ENCODE measurements around the gene MSRB1.
"Not testable (repeated sequence)": the region's sequence is repeated elsewhere in the genome, so short reads cannot be mapped to it uniquely, and the experiment has no call there.

The MSRB1 gene

GRCh38 chr16:1973461-1974156 is 30.6 kb upstream of the MSRB1 start:
- TF ChIP-seq POLR2A (IDR thresholded peaks at IDR 0.05; ENCODE audit: low read depth, low read length): no peak
- DNase-seq (ENCODE audit: insufficient read length, low spot score) (no peak), FAIRE-seq (no peak)

- no peak for FAIRE-seq
- no peak for TF ChIP-seq POLR2A (IDR thresholded peaks at IDR 0.05; ENCODE audit: low read depth, low read length)
- DNase-seq (ENCODE audit: insufficient read length, low spot score): no peak
Observed at GRCh38 chr16:1972490-1972877, 29.5 kb upstream of the MSRB1 start.

GRCh38 chr16:1971796-1972489 is 28.9 kb upstream of the MSRB1 start, which contains the start of gene TBL3:
TBL3 (plus strand) TSS chr16:1972053; CDS start chr16:1972165, 112 bp downstream.
- peak; percentile 68 for TF ChIP-seq POLR2A (IDR thresholded peaks at IDR 0.05; ENCODE audit: low read depth, low read length)
- DNase-seq (ENCODE audit: insufficient read length, low spot score): peak; percentile 97
- FAIRE-seq: peak; percentile 43

- DNase-seq (ENCODE audit: insufficient read length, low spot score): no peak
- no peak for TF ChIP-seq POLR2A (IDR thresholded peaks at IDR 0.05; ENCODE audit: low read depth, low read length)
Observed at GRCh38 chr16:1968146-1968953, 25.4 kb upstream of the MSRB1 start.

GRCh38 chr16:1966460-1966859 is 23.5 kb upstream of the MSRB1 start, which contains the start of gene RNF151:
RNF151 (plus strand) TSS chr16:1966856; CDS start chr16:1966882, 26 bp downstream.
- FAIRE-seq: no peak
- TF ChIP-seq POLR2A (IDR thresholded peaks at IDR 0.05; ENCODE audit: low read depth, low read length): no peak

More at GRCh38 chr16:1968146-1968953, 25.4 kb upstream of the MSRB1 start:
- no peak for FAIRE-seq

GRCh38 chr16:1965396-1966001 is 22.5 kb upstream of the MSRB1 start:
- DNase-seq (ENCODE audit: insufficient read length, low spot score) (no peak), FAIRE-seq (no peak)
- no peak for TF ChIP-seq POLR2A (IDR thresholded peaks at IDR 0.05; ENCODE audit: low read depth, low read length)

More at GRCh38 chr16:1966460-1966859, 23.5 kb upstream of the MSRB1 start, which contains the start of gene RNF151:
- DNase-seq (ENCODE audit: insufficient read length, low spot score): no peak

- DNase-seq (ENCODE audit: insufficient read length, low spot score) (peak; percentile 98), FAIRE-seq (no peak)
Observed at GRCh38 chr16:1964506-1965395, 21.8 kb upstream of the MSRB1 start, which contains the start of gene RPS2. RPS2 (minus strand) TSS chr16:1964826; CDS start chr16:1964625, 201 bp downstream.

GRCh38 chr16:1963806-1964505 is 21.0 kb upstream of the MSRB1 start:
- TF ChIP-seq POLR2A (IDR thresholded peaks at IDR 0.05; ENCODE audit: low read depth, low read length): 0 out of 2 replicates have a peak, but pooled peaks have one; percentile 1
- FAIRE-seq (no peak), DNase-seq (ENCODE audit: insufficient read length, low spot score) (no peak)

More at GRCh38 chr16:1964506-1965395, 21.8 kb upstream of the MSRB1 start, which contains the start of gene RPS2:
- peak; percentile 97 for TF ChIP-seq POLR2A (IDR thresholded peaks at IDR 0.05; ENCODE audit: low read depth, low read length)

GRCh38 chr16:1962161-1963153 is 19.5 kb upstream of the MSRB1 start:
- FAIRE-seq; DNase-seq (ENCODE audit: insufficient read length, low spot score): not testable (repeated sequence)

- DNase-seq (ENCODE audit: insufficient read length, low spot score): no peak
- no peak for FAIRE-seq
- peak; percentile 32; the same call in 1 of the 2 replicates for TF ChIP-seq POLR2A (IDR thresholded peaks at IDR 0.05; ENCODE audit: low read depth, low read length)
Observed at GRCh38 chr16:1961651-1962067, 18.7 kb upstream of the MSRB1 start.

Data from H54 (cell line).